Measurements from ENCODE around the gene MTERF4.

Gene MTERF4

DNA sequence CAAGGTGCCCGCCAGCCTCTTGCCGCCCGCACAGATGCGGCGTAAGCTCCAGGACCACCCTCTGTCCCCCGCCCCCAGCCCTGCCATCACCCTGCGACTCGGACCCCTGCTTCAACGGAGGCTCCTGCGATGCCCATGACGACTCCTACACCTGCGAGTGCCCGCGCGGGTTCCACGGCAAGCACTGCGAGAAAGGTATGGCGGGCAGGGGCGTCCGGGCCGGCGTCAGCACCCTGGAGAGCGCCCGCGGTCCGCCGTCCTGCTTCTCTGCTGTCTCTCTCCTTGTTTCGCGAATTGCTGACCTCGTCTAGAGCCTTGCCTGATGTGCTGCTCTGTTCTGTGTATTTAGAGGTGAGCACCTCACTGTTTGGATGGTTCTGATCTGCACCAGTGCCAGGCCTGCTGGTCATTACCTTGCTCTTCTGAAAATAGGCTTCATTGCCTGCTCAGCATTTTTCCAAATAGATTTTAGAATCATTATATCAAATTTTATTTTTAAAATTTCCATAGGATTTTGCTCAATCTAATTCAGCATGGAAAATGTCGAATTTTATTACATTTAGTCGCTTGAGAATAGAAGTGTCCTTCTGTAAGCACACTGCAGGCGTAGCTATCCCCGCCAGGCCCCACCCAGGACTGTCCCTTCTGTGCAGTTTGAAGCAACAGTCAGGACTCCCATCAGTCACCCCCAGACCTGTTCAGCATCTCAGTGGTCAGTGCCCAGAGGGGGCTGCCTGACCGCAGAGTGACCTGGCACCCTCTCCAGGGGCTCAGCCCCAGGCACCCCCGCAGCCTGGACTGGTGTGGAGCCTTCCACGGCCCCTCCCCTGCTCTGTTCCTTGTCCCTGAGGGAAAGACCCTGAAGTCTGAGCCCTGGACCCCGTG, 52.1 kb downstream of the MTERF4 start:
- DNase-seq = no peak

DNA sequence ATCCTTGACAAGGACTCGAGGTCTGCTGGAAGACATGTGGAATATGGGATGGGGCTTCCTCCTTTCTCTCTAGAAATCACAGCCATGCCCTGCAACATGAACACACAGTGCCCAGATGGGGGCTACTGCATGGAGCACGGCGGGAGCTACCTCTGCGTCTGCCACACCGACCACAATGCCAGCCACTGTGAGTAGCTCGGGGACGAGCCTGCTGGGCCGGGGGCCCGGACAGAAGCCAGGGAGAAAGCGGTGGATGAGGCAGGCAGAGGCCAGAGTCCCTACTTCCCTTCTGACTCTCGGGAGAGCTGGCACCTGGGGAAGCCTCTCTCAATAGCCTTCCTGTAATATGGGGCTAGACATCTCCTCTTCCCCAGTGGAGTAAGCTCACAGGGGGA, 53.1 kb downstream of the MTERF4 start:
- DNase-seq = no peak

DNA sequence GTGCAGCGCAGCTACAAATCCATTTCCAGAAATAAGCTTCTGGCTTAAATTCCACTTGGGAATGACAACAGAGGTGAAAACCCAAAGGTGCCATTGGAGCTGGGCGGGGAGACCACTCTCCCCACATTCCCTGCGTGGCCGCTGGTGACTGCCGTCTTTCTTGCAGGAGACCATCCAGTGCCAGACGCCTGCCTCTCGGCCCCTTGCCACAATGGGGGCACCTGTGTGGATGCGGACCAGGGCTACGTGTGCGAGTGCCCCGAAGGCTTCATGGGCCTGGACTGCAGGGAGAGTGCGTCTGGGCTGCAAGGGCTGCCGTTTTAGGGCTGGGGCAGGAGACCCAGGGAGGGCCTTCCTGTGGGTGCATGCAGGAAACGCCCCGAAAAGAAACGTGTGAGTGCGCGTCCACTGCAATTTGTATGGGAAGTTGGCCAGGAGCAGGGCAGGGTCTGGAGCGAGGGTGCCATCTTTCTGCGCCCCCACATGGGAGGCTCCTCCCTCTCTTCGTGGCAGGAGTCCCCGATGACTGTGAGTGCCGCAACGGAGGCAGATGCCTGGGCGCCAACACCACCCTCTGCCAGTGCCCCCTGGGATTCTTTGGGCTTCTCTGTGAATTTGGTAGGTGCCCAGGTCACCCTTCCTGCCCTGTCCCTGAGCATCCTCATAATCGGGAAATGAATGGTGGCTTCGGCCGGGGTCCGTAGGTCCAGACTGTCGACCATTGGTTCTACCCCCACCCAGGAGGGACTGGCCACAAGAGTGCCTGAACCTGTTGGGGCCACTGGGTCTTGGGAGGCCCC, 53.7 kb downstream of the MTERF4 start:
- no peak for DNase-seq

DNA sequence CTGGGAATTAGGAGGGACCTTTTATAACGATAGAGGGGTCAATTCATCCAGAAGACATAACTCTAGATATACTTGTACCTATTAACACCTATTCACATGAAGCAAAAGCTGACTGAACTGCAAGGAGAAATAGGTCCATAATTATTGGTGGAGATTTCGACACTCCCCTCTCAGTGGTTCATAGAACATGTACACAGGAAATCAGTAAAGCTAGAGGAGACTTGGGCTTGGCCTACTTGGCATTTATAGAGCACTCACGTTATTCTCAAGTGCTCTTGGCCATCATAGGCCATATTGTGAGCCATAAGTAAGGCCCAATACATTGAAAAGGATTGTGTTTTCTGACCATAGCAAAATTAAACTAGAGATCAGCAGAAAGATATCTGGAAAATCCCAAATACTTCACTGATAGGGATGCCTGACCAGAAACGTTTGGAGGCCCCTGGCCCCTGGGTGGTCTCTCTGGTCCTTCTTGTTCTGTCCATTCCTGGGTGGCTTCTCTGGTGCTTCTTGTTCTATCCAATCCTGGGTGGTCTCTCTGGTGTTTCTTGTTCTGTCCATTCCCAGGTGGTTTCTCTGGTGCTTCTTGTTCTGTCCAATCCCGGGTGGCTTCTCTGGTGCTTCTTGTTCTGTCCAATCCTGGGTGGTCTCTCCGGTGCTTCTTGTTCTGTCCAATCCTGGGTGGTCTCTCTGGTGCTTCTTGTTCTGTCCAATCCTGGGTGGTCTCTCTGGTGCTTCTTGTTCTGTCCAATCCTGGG, 54.7 kb downstream of the MTERF4 start:
- no peak for DNase-seq
